ENCODE measurements around the gene SLC24A2.
"Not testable (repeated sequence)": the region's sequence is repeated elsewhere in the genome, so short reads cannot be mapped to it uniquely, and the experiment has no call there.

Gene SLC24A2

DNA sequence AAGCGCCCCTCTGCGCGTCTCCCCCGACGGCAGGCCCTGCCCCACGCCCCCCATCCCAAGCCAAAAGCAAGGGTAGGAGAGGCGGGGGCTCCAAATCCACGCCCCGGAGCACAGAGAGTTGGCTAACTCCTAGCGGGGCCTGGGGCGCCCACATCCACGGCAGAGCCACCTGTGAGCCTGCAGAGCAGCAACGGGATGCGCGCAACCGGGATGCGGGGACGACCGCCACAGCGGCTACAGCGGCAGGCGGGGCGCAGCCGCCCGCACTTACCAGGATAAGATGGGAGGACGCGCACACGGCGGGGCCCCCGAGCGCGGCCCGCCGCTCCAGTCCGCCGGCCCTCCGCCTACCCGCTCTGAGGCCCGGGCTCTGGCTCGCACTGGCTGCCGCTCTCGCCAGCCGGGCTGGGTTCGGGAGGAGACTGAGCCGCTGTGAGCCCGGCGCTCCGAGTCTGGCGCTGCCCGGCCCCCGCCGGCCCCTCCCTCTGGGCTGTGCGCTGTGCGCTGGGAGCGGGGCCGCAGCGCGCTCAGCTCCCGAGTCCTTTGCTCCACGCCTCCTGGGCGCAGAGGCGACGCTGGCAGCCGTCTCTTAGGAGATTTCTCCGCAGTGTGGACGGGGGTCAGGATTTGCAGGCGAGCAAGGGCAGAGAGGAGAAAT, at the start of gene SLC24A2:
Gene SLC24A2 (minus strand): TSS at position 424 of the 658 bp plus-strand sequence.
- no peak for FAIRE-seq

DNA sequence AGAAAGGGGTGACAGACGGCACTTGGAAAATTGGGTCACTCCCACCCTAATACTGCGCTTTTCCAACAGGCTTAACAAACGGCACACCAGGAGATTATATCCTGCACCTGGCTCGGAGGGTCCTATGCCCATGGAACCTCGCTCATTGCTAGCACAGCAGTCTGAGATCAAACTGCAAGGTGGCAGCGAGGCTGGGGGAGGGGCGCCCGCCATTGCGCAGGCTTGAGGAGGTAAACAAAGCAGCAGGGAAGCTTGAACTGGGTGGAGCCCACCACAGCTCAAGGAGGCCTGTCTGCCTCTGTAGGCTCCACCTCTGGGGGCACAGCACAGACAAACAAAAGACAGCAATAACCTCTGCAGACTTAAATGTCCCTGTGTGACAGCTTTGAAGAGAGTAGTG, 44.5 kb upstream of the SLC24A2 start:
- FAIRE-seq, result not testable (repeated sequence)

DNA sequence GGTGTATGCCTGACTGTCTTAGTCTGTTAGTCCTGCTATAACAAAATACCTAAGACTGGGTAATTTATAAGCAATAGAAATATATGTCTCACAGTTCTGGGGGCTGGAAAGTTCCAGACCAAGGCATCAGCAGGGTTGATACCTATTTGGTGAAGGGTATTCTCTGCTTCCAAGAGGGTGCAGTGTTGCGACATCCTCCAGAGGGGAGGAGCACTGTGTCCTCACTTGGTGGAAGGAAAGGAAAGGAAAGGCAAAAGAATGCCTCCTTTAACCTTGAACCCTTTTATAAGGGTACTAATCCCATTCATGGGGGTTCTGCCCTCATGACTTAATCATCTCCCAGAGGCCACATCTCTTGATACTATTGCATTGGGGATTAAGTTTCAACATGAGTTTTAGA, 42.0 kb upstream of the SLC24A2 start:
- FAIRE-seq, result no peak

DNA sequence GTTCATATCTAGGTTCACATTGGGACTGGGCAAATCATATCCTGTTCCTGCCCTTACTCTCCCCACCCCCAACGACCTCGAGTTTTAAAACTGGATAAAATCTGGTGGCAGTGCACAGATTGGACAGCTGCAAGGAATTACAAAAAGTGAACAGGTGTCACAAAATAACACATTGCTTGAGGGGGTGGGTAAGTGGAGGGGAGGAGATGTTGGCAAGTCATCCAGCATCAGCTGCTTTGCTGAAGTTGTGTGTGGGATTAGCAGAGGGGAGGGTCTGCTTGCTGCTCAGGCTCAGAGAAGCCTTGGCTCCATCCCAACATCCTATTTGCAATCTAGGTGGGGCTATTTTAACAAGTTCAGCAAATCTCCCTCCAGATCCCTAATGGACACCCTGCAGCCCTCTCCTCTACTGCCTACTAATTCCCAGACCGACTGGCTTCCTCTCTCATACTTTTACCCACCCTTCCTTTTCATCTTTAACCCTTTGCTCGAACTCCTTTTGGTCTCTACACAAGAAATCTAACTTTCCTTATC, 39.8 kb upstream of the SLC24A2 start:
- no peak for FAIRE-seq

DNA sequence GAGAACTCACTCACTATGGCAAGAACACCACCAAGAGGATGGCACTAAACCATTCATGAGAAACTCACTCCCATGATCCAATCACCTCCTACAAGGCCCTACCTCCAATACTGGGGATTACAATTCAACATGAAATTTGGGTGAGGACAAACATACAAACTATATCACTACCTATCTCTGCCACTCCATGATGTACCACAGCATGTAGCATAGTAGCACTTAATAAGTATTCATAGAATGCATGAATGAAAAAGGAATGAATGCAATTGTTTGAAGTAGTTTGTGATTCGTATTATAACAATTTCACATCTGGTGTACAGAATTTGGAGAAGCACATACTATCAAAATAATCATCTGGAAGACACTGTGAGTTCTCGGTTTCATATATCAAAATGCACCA, 27.9 kb upstream of the SLC24A2 start:
- FAIRE-seq, result no peak

DNA sequence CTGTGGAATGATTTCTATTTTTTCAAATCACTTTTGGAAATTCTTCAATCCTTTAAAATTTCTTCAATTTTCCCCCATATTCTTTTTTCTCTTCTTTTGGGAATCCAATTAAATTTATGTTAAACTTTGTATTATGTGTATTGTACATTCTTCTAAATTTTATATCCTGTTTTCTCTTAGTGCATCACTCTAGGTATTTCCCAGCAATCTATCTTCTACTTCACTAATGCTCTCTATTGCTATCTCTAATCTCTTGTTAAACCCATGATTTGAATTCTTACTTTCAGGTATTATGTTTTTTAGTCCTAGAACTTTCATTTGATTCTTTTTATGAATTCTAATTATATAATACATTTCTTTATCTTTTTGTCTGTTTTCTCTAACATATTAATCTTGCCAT, 23.4 kb upstream of the SLC24A2 start:
- no peak for FAIRE-seq

DNA sequence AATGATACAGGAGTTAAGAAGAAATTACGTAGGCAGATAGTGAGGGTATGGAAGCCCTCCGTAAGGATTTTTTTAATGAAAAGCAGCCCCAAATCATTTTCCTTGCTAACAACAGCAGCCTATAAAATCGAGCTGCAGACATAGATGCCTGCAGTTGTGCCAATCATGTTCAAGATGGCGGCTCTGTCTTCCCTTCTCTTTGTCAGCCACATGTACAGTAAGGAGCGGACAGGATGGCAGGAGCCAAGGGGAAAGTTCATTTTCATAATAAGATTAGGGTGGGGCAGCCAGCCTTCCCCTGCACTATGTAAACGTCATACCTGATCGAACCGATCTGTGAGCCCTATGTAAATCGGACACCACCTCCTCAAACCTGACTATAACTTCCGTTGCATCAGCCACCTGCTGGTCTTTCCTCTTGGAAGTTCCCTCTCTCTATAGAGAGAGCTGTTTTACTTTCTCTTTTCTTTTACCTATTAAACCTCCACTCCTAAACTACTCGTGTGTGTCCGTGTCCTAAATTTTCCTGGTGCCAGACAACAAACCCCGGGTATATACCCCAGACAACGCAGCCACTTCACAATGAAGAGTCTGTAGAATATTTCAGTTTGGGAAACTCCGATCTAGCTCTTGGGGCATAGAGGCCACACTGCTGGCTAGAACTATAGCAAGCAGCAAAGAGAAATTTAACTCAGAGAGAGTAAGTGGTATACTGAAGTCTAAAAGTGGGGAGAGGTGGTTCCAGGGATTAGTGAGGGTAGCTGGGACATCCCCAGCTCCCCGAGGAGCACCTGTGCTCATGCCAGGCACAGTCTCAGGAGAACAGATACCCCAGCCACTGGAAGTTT, 20.8 kb upstream of the SLC24A2 start:
- FAIRE-seq, result no peak

DNA sequence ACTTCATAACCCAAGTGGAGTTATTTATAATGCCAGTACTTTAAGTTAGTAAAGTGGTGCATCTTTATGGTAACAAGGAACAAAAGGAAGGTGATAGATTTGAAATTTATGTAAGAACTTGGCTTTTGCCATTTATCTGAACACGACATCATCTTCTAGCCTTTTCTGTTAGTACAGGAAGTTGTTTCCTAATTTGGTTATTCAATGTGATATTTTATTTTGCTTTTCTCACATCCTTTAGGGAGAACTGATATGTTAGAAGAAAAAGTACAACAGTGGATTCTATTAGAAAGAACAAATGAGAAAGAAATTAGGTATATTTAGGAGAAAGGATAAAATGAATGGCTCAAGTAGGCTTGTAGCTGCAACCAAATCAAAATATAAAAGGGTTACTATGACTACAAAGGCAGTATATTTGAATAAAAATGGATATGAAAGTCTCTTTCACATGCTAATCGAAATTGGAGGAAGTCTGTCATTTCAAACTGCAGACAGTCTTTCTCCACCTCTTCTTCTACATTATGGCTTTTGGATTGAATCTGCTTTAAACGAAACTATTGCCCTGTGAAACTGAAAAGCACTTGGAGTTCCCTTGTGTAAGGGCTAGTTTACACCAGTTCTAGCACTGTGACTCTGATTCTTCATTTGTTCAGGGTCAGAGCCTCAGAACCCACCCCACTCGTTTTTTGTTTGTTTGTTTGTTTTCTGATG, 18.5 kb upstream of the SLC24A2 start:
- no peak for FAIRE-seq

DNA sequence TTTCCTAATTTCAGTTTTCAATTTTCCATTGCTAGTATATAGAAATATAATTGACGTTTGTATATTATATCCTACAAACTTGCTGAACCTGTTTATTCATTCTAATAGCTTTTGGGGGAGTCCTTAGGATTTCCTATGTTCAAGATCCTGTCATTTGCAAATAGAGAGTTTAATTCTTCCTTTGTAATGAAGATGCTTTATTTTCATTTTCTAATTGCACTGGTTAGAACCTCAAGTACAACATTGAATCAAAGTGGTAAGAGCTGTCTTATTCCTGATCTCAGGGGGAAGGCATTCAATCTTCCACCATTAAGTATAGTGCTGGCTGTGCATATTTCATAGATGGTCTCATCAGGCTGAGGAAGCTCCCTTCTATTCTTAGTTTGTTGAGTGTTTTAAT, 15.6 kb upstream of the SLC24A2 start:
- FAIRE-seq, result no peak

DNA sequence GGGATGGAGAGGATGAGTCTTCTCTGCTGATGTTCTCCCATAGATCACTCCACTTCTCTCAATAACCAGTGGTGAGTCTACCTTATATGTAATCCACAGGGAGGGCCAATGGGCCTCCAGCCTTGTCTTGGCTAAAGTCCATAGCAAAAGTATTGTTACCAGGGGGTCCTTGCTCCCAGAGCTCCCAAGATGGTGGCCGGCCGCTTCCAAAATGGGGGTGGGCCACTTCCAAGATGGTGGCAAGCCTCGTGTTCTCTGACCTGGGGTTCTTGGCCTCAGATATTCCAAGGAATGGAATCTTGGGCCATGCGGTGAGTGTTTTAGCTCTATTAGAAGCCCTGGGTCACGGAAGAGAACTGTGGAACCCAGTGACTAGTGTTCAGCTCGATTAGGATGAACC, 12.0 kb upstream of the SLC24A2 start:
- no peak for FAIRE-seq

DNA sequence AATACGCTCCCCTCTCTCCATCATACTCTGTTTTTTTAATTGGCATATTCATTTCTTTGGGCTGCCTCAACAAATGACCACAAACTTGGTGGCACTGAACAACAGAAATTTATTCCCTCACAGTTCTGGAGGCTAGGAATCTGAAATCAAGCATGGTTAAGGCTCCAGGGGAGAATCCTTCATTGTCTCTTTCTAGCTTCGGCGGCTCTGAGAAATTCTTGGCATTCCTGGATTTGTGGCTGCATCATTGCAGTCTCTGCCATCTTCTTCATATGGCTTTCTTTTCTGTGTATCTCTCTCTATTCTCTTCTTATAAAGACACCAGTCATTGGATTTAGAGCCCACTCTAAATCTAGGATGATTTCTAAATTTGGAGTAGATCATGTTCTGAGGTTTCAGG, 10.9 kb upstream of the SLC24A2 start:
- FAIRE-seq, result no peak

DNA sequence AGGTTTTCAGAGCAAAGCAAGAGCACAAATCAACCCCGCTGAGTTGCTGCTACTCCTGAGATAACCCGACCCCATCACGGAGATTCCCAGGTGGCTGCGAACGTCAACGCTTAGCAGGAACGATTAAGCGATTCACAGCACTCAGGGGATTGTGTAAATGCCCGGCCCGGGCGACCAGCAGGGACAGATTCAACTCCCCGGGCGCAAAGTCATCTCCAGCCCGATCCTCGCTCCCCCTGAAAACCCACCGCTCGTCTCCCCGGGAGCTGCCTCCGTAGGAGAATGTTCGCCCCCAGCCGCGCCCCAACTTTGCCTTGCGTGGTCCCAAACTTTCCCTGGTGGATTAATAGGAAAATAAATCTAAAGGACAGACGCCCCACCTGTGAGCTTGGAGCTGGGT, 685 bp downstream of the SLC24A2 start:
- FAIRE-seq, result no peak

DNA sequence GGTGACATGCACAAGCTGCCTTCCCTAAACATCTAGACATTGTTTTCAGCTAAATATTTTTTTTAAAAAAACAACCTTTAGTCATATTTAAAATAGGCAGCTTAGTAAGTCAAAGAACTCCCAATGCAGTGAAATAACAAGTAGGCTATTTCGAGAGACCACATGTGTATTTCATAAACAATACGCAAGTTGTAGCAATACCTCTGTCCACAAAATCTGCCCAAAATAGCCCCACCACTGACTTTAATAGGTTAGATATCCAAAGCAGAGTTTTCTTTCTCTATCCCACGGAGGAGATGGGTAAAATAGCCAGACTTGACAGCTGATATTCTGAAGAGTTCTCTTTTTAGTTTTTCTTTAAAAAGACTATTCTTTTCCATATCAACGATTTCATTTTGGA, 1.2 kb downstream of the SLC24A2 start:
- FAIRE-seq, result no peak

DNA sequence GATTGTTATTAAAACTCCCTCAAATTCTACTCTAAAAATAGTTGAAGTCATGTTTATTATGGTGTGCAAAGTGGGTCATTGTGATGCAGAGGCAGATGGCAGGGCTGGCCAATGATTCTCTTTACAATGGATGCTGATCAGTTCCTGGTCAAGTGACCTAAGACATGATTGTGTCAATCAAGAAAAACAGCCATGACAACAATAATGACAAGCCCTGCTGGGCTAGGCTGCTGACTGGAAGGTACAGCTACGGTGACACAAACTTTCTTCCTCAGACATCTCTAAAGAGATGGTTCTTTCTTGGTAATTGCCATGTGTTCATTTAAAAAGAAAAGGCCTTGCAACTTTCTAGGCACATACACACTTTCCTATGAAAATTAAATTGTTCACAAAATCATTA, 3.6 kb downstream of the SLC24A2 start:
- no peak for FAIRE-seq

DNA sequence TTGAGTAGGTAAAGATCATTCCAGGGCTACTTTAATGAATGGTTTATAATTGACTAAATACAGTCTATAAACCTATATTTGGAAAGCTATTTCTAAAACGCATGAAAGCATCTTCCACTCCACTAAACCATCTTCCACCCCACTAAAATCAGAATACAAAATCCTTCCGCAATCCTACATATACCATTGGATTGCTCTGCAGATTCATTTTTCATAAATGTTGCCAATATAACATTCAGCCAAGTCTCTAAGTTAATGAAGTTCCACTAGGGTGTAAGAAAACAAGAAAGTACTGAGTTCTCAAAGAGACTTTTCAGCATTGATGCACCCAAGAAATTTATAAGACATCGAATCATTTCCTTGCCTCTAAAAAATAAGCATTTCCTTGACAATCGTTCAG, 4.7 kb downstream of the SLC24A2 start:
- FAIRE-seq, result no peak

DNA sequence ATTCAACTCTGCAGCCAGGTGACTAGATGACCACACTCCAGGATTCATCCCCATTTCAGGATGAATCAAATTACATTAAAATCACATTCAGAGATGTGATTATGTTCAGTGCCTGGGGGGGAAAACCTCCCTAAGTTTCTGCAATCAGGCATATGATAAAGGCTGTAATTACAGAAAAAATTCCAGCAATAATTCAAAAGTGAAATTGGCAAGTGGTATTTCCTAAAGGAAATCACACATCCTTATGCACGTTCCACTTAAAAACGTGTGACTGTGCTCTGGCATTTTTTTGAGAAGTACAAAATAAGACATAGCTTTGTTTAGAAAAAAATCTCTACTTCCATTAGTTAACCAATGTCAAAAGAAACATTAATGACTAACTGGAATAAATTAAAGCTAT, 5.3 kb downstream of the SLC24A2 start:
- FAIRE-seq, result no peak

DNA sequence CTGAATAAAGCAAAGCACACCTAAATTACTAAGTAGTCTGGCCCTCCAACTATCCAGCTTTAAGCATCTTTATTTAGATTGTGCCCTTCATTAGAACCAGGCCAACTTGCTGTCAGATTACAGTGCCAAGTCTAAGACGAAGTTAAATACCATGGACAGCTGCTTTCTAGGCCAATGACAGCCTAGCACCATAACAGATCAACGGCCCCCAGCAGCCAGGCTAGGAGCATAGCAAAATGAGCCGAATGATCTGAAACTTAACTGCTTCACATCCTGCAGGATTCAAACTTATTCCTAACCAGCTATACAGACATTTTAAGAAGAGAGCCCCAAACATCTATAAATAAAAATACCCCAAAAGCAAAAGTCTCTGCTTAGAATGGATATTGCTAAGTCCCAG, 6.8 kb downstream of the SLC24A2 start:
- no peak for FAIRE-seq

DNA sequence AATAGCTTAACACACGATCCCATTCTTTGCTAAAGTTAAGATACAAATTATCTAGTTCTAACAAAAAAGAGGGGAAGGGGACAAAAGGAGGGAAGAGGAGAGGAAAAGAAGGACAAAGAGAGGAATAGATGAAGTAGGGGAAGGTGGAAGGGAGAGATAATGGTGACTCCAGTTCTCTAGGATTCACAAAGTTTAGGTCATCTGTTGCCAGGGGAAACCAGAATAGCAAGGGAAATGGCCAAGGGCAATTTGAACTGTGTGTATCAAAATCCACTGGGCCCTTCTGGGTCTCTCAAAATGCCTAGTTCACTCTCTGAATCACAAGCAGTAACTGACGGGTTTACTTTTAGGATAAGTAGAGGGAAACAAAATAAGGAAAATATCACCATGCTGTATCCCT, 7.6 kb downstream of the SLC24A2 start:
- FAIRE-seq, result no peak

DNA sequence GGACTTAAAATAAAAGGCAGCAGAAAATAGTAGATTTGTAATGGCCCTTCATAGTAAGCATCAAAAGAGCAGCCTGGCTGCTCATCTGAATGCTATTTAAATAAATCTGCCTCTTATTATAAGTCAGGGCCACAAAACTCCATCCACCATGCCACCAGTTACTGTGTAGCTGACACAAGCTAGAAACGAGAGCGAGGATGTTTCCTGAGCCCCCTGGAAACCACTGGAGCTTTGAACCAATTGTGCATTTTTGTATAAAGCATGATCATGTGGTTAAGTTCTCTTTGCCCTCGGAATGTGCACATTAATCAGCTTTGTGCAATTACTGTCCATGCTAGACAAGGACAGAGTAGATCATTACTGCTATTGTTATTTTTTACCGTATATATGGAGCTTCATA, 17.4 kb downstream of the SLC24A2 start:
- FAIRE-seq, result no peak

DNA sequence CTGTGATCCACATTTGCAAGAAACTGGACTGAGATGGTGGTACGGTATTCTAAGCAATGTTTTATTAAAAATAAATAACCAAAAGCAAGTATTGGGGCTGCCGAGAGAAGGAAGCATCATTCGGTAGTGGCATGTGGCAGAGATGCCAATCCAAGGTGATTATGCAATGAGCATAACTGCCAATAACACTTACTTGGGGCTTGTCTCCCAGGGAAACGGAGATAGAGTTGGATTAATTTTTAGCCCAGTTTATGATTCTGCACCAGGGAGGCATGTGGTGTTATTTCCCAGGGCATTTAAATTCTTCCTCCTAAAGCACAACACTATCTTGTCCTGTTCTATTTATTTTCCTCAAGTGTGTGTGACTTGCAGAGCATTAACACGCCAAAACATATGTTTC, 17.9 kb downstream of the SLC24A2 start:
- FAIRE-seq, result no peak

DNA sequence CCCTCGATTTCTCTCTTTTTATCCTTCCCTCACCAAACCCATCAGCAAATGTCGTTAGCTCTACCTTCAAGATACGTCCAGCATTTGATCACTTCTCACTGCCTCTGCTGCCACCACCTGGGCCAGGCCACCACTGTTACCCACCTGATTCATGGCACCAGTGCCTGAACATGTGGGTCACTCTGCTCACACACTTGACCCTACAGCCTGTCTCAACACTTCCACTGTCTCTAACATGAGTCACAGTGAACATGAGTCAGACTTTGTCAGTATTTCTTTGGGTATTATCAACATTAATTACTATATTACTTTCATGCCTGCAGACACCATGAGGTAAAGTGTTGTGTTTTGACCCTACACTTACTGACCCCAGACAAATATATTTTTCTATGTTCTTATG, 19.6 kb downstream of the SLC24A2 start:
- FAIRE-seq, result no peak

DNA sequence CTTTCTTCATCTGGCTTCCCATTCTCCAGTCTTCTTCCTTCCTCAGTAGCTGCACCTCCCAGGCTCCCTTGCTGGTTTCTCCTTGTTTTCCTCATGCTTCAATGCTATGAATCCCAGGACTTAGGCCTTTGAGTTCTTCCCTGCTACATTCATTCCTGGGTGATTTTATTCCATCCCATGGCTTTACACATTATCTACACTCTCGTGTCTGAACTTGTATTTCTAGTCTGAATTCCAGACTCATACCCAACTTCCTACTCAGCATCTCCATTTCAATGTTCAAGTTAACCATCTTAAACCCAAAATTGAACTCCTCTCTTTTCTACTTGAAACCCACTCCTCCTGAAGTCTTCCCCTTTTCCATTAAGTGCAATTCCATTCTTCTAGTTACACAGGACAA, 20.0 kb downstream of the SLC24A2 start:
- FAIRE-seq, result no peak

DNA sequence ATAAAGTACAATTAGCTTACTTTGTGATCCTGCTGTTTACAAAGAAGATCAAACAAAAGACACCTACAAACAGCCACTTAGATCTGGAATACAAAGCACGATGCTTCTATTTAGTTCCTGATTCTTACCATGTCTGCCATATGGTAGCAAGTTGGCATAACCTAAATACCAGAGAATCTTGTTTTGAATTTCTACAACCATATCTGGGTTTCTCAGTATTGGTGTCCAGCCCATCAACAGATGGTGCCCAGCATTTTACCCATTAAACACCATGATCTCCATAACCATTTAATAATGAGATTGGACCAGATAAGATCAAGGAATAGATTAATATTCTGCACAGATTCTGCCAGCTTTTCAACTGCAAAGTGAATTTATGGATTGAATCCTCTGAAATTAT, 29.8 kb downstream of the SLC24A2 start:
- FAIRE-seq, result no peak

DNA sequence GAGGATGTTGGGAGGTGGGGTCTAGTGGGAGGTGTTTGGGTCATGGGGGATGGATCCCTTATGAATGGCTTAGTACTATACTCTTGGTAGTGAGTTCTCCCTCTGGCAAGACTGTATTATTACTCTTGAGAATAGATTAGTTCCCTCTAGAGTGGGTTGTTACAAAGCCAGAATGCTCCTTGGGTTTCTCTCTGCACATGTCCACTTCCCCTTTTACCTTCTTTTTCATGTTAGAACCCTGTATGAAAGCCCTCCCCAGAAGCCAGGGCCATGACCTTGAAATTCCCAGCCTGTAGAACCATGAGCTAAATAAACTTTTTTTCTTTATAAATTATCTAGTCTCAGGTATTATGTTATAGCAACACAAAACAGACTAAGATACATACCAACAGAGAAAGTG, 31.1 kb downstream of the SLC24A2 start:
- no peak for FAIRE-seq
